DMS153 treated with DMSO at 0.1 percent for 48 hours (cell line): ENCODE results near the gene NPNT.

Experiments used
- DNase-seq: peaks from one replicate; lab custom pipeline; 2025; ENCODE audit not compliant: unreplicated experiment; lab: John Stamatoyannopoulos, UW

Gene NPNT

GRCh38 chr4:105967058-105967658 lies 71.9 kb downstream of the NPNT start:
- no peak for DNase-seq

GRCh38 chr4:105969575-105969974 lies 74.3 kb downstream of the NPNT start:
- DNase-seq, result no peak

DNA sequence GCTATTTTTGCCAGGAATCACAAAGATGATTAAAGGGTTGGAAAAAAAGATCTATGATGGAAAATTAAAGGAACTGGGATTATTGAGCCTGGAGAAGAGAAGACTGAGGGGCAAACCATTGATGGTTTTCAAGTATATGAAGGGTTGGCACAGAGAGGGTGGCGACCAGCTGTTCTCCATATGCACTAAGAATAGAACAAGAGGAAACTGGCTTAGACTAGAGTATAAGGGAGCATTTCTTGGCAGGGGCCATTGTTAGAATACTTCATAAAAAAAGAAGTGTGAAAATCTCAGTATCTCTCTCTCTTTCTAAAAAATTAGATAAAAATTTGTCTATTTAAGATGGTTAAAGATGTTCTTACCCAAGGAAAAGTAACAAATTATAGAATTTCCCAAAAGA lies 75.1 kb downstream of the NPNT start:
- DNase-seq, result no peak

DNA sequence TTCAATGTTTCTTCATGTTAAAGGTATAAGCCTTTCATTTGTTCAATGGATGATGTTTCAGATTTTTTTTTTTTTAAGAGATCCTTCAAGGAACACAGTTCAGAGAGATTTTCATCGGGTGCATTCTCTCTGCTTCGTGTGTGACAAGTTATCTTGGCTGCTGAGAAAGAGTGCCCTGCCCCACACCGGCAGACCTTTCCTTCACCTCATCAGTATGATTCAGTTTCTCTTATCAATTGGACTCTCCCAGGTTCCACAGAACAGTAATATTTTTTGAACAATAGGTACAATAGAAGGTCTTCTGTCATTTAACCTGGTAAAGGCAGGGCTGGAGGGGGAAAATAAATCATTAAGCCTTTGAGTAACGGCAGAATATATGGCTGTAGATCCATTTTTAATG lies 75.8 kb downstream of the NPNT start:
- DNase-seq, result no peak

DNA sequence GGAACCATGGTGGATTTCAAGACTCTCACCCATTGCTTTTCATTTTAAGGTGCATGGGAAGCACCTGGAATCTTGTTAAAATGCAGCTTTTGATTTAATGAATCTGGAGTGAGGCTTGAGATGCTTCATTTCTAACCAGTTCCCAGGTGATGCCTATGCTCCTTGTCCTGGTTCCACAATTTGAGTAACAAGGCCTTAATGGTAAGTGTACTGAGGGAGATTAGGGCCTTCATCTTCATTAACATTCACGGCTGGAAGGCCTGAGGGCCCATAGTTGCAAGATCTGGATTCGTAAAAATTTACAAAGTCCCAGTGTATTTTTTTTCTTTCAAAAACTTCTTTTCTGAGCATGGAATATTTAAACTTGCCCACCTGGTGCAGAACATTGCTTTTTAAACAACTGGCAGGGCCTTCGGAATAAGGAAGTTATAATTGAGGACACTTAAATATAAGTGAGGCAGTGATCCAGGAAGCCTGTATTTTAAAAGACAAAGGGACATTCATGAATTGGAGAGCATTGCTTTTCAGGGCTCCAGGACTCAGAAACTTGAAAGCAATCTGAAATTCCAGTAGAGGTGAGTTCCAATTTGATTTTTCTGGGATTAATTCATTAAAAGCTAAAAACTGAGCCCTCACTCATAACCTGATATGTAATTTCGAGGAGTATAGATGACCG lies 77.8 kb downstream of the NPNT start:
- no peak for DNase-seq

GRCh38 chr4:105976915-105977314 lies 81.6 kb downstream of the NPNT start:
- DNase-seq, result no peak

DNA sequence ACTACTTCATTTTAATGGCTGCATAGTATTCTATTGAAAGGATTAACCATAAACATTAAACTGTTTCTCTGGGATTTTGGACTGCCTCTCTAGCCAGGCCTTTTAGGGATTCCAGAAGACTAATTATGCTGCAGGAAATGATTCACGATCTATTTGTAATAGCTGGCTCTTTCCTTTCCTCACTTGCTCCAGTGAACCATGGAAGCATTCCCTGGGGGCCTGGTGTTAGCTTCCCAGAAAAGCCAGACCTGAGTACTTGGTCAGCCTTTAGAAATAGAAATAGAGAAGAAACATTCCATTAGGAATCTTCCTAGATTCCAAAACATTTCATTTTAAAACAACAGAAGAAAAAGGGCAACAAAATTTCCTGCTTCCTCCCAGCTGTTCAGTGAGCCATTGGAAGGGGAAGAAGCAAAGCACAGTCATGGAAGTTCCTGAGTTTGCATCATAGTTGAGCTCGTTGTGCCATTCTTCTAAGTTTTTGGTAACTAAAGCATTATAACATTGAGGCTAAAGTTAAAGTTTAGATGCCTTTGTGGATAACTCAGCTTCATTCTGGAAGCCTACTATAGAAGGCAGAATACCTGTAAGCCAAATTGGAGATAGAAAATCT lies 83.5 kb downstream of the NPNT start:
- no peak for DNase-seq

GRCh38 chr4:105979506-105979905 lies 84.2 kb downstream of the NPNT start:
- DNase-seq, result no peak

GRCh38 chr4:105988671-105989070 lies 93.4 kb downstream of the NPNT start:
- DNase-seq, result no peak

- DNase-seq, result no peak
Observed at GRCh38 chr4:105989485-105990242, 94.4 kb downstream of the NPNT start.

DNA sequence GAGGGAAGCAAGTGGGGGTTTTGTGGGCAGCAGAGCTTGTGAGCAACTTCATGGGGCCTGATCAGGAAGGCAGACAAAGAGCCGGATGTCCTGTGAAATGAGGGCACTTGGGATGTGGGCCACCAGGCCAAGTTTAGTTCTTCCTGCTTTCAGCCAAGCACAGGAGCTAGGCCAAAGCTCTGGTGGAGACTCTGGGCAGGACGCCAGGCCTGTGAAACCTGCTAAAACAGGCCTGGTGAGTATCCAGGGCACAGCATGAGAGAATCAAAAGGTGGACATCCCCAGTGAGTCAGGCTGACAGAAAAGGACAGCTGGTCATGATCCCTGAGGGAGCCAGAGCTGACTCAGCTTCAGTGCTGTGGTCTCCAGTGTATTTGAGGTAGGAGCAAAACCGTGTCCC lies 95.7 kb downstream of the NPNT start:
- no peak for DNase-seq

- DNase-seq, result no peak
Observed at GRCh38 chr4:105991726-105992125, 96.5 kb downstream of the NPNT start.

DNA sequence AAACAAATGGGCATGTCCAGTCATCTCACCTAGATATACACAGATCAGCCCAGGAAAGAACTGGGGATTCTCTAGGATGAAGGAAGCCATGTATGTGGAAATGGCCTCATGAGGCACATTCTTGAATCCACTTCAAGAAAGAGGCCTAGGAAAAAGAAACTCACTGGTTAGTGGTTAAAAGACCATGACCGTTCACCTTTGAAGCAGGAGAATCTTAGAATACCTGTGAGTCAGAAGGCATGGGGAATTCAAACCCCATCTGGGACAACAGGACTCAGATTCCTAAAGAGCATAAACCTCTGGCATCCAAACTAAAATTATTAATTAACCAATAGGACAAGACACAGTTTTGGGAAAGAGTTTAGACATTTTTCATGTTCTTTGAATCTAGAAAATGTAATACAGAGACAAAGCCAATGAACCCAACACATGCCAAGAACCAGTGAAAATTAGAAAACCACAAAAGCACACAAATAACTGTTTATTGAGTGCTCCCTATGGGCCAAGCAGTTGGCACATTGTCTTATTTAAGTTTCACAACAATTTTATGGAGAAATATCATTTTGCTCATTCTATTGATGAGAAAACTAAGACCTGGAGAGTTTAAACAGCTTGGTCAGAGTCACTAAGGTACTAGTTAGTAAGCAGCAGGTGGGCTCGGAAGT lies 97.5 kb downstream of the NPNT start:
- DNase-seq, result no peak

DNA sequence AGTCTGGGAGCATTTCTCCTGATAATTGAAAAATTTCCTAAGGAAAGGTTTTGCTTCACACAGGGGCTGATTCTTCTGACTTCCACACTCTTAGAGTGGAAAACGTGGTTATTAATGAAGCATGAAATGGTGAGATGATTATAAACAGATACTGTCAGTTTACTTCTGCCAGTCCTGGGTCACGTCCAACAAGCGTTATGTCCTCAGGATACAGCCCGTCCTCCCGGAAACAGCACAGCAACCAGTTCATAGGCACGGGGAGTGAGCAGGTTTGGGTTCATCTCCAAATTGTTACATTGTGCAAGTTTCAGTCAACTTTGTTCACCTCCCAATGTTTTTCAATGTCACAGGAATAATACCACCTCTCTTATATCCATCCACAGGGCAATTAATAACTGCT lies 98.8 kb downstream of the NPNT start:
- DNase-seq, result no peak

GRCh38 chr4:105994841-105995501 lies 99.7 kb downstream of the NPNT start:
- no peak for DNase-seq

DNA sequence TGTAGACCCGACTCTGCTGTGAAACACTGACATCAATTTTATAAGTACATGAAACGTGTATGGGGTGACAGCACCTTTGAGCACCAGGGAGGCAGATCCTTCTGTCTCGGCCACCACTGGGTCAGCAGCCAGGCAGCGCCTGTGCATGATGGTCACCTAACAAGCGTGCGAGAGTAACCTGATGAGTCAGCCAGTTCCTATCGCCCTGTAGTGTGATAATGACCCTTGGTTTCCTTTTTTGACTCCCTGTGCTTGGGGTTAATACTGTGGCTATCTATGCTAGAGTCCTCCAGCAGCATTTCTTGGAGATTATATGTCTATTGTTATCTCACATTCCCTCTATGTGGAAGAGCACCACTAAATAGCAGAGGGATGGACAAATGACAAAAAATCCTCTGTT lies 101.6 kb downstream of the NPNT start:
- DNase-seq, result no peak

GRCh38 chr4:105998171-105999063 lies 103.1 kb downstream of the NPNT start:
- DNase-seq, result no peak

DNA sequence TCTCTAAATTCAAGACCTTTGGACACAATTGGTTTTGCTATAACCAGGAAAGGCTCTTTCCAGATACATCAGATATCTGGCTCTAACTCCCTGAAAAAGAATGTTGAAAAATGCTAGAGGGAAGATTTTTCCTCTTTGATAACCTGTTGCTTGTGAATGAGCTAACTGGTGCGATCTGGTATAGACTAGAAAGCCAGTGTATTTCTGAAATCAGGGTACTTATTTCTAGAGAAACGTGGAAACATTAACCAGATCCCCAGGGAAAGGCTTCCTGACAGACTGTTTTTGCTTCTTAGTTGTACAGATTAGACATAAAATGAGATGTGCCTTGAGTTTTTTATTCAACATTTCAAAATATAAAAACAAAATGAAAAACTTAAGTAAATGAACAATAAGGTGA lies 107.7 kb downstream of the NPNT start:
- DNase-seq, result no peak

DNA sequence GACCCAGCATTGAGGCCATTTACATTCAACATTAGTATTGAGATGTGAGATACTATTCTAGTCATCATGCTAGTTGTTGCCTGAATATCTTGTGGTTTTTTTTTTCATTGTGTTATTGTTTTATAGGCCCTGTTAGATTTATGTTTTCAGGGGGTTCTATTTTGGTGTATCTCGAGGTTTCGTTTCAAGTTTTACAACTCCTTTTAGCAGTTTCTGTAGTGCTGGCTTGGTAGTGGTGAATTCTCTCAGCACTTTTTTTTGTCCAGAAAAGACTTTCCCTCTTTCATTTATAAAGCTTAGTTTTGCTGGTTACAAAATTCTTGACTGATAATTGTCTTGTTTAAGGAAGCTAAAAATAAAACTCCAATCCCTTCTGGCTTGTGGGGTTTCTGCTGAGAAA lies 115.5 kb downstream of the NPNT start:
- no peak for DNase-seq

GRCh38 chr4:106011387-106011786 lies 116.1 kb downstream of the NPNT start:
- DNase-seq, result no peak
